Upper lobe of left lung (tissue), 6 donors: Measurements from ENCODE around the gene BOLA3. TPM values are rescaled to one million over a fixed set of nuclear protein-coding genes. Genes with fewer than 3 reads are reported as not detected.
"Not testable (repeated sequence)": the region's sequence is repeated elsewhere in the genome, so short reads cannot be mapped to it uniquely, and the experiment has no call there.

ENCODE experiments used
- ATAC-seq, 2 donors: fragments of 200-7000 bp; cut with Tn5 transposase; one replicate each; pipeline ENCODE4 v1.9.1; 2022; ENCODE audit warnings: mild to moderate bottlenecking in 2 of 2, moderate library complexity in 2 of 2; ENCODE audit not compliant: low FRiP score in 2 of 2
- DNase-seq, 2 donors: peaks; one replicate each; pipeline ENCODE4 v3.0.0-alpha.2; 2019 to 2020
- H3K27ac ChIP-seq, 4 donors: fragments of 200-600 bp; sonication (generic); one replicate each; pipeline ENCODE4 v1.5.1; 2016 to 2019
- H3K27me3 ChIP-seq, 4 donors: fragments of 200-600 bp; sonication (generic); one replicate each; pipeline ENCODE4 v1.5.1; 2017 to 2019
- H3K36me3 ChIP-seq, 4 donors: fragments of 200-600 bp; sonication (generic); one replicate each; pipeline ENCODE4 v1.5.1; 2016 to 2019
- H3K4me1 ChIP-seq, 4 donors: fragments of 200-600 bp; sonication (generic); one replicate each; pipeline ENCODE4 v1.5.1; 2018 to 2019
- H3K4me3 ChIP-seq, 4 donors: fragments of 200-600 bp; sonication (generic); one replicate each; pipeline ENCODE4 v1.5.1; 2017 to 2019; ENCODE audit warnings: mild to moderate bottlenecking in 2 of 4, moderate library complexity in 1 of 4
- H3K9me3 ChIP-seq, 4 donors: fragments of 200-600 bp; sonication (generic); one replicate each; pipeline ENCODE4 v1.5.1; 2018 to 2019
- CTCF ChIP-seq, 6 experiments: fragments of 450-650 bp in 4 of 6; fragments of 200-600 bp in 2 of 6; sonication (generic) in 2 of 6; IDR thresholded peaks; one replicate each; pipeline ENCODE4 v1.5.1; 2016 to 2019; ENCODE audit warnings: antibody characterized with exemption in 6 of 6
- EP300 ChIP-seq, 4 donors: sonication (generic); formaldehyde crosslinking; IDR thresholded peaks; one replicate each; pipeline ENCODE4 v1.5.1; 2017; ENCODE audit warnings: antibody characterized with exemption in 4 of 4, control low read depth in 2 of 4
- POLR2A ChIP-seq, 4 donors: fragments of 450-650 bp; IDR thresholded peaks; one replicate each; pipeline ENCODE4 v1.5.1; 2016 to 2017; ENCODE audit warnings: antibody characterized with exemption in 4 of 4, mild to moderate bottlenecking in 2 of 4
- POLR2AphosphoS5 ChIP-seq, 2 donors: sonication (generic); formaldehyde crosslinking; IDR thresholded peaks; one replicate each; pipeline ENCODE4 v1.5.1; 2017; ENCODE audit warnings: antibody characterized with exemption in 2 of 2
- WGBS, 2 donors: methylation state at CpG; one replicate each; pipeline ENCODE4 v1.1.5; 2017 to 2018; 5-methylcytosine and 5-hydroxymethylcytosine counted together
- total RNA-seq, 6 donors: library from RNA; depleted of rRNA in 4 of 6; stranded (reverse); fragments of >200 nt in 4 of 6; gene quantifications; one replicate each; pipeline versions ENCODE4 v1.1.0 to v1.2.1, GENCODE V29; 2016 to 2021
- donor health status: DM: no; HTN: no; CAD: no; lungs with moderate emphysema.
- donor health status: DM: no; HTN: yes; CAD: no; lungs with severe emphysema.

BOLA3 gene
- total RNA-seq, 6 donors from 2014 or later = 19.2 to 37.7 (median 24.3) TPM

- WGBS, 2 donors = 83% methylated on average over 5 of the region's 5 CpGs
- Histone ChIP-seq H3K9me3 (no peaks in the 10 kb centered on the region), H3K4me1 (no peaks in the 10 kb centered on the region), H3K36me3 (peaks cover 0 to 12% (median 4%) of the 10 kb centered on the region in 4 donors), H3K4me3 (no peak overlapping the region), H3K27me3 (peaks cover 0 to 6% (median 0%) of the 10 kb centered on the region in 4 donors), H3K27ac (no peak overlapping the region)
- DNase-seq (no peak), ATAC-seq (no peak)
- TF ChIP-seq EP300 (IDR thresholded peaks at IDR 0.05) (no peak), POLR2AphosphoS5 (IDR thresholded peaks at IDR 0.05) (no peak), CTCF (IDR thresholded peaks at IDR 0.05) (no peak), POLR2A (IDR thresholded peaks at IDR 0.05) (no peak)
Measured at GRCh38 chr2:74131901-74132300, 15.8 kb downstream of the BOLA3 start.

- Histone ChIP-seq H3K4me1 (no peaks in the 10 kb centered on the region), H3K36me3 (peaks cover 0 to 12% (median 4%) of the 10 kb centered on the region in 4 donors), H3K4me3 (no peak overlapping the region), H3K9me3 (no peaks in the 10 kb centered on the region), H3K27me3 (peaks cover 0 to 6% (median 0%) of the 10 kb centered on the region in 4 donors), H3K27ac (no peak overlapping the region)
- DNase-seq = peak in 1 of 2 donors; percentile 59
- TF ChIP-seq POLR2AphosphoS5 (IDR thresholded peaks at IDR 0.05) (no peak), CTCF (IDR thresholded peaks at IDR 0.05) (no peak), POLR2A (IDR thresholded peaks at IDR 0.05) (no peak), EP300 (IDR thresholded peaks at IDR 0.05) (no peak)
- ATAC-seq = no peak
- WGBS, 2 donors = 51 to 64% methylated on average over 31 to 41 of the region's 41 CpGs
Measured at GRCh38 chr2:74130211-74130995, 17.3 kb downstream of the BOLA3 start.

GRCh38 chr2:74128206-74128605 is 19.5 kb downstream of the BOLA3 start:
- Histone ChIP-seq H3K4me3 (no peak overlapping the region), H3K36me3 (no peaks in the 10 kb centered on the region), H3K27me3 (peaks cover 0 to 6% (median 0%) of the 10 kb centered on the region in 4 donors), H3K27ac (no peak overlapping the region), H3K4me1 (no peaks in the 10 kb centered on the region), H3K9me3 (peaks cover 0 to 4% (median 0%) of the 10 kb centered on the region in 4 donors)
- WGBS, 2 donors = 87 to 96% methylated on average over 3 of the region's 3 CpGs
- ATAC-seq (no peak), DNase-seq (no peak)
- no peak for TF ChIP-seq CTCF (IDR thresholded peaks at IDR 0.05)
- TF ChIP-seq POLR2A (IDR thresholded peaks at IDR 0.05) = no peak
- no peak for TF ChIP-seq EP300 (IDR thresholded peaks at IDR 0.05)
- no peak for TF ChIP-seq POLR2AphosphoS5 (IDR thresholded peaks at IDR 0.05)

GRCh38 chr2:74123955-74124354 is 23.8 kb downstream of the BOLA3 start:
- not testable (repeated sequence) for H3K27ac ChIP-seq, H3K4me3 ChIP-seq, ATAC-seq, H3K36me3 ChIP-seq, H3K9me3 ChIP-seq, H3K4me1 ChIP-seq, H3K27me3 ChIP-seq
- WGBS, 2 donors = 100% methylated on average over 7 of the region's 29 CpGs; no CpG with 5 or more reads in 1 of the 2 donors
- DNase-seq = peak in 1 of 2 donors; percentile 76

GRCh38 chr2:74121846-74122245 is 25.9 kb downstream of the BOLA3 start:
- not testable (repeated sequence) for H3K27me3 ChIP-seq, ATAC-seq, H3K36me3 ChIP-seq, H3K27ac ChIP-seq, H3K9me3 ChIP-seq, DNase-seq, H3K4me3 ChIP-seq, H3K4me1 ChIP-seq
- 91 to 100% methylated on average over 1 of the region's 1 CpG for WGBS, 2 donors
